Adrenal gland (tissue), 12 donors: Measurements from ENCODE around the gene SP140. TPM values are rescaled to one million over a fixed set of nuclear protein-coding genes. Genes with fewer than 3 reads are reported as not detected.

Experiments used
- DNase-seq, 7 donors: peaks; one replicate each; pipeline ENCODE4 v3.0.0-alpha.2; 2019 to 2020
- H3K27ac ChIP-seq, 5 donors: fragments of 200-600 bp; sonication (generic) in 4 of 5; 1 replicate in 3 of 5; 2 replicates in 2 of 5; pipeline versions ENCODE4 v1.5.1 to v1.8.0; 2016 to 2020; ENCODE audit warnings: mild to moderate bottlenecking in 1 of 5
- H3K27me3 ChIP-seq: fragments of 200-600 bp; 2 replicates; pipeline ENCODE4 v1.8.0; 2021
- H3K36me3 ChIP-seq, 2 donors: fragments of 200-600 bp; replicated peaks in 1 of 2; 1 replicate in 1 of 2; 2 replicates in 1 of 2; pipeline versions ENCODE4 v1.5.1 to v1.8.0; 2018 to 2022
- H3K4me1 ChIP-seq, 2 donors: fragments of 200-600 bp; replicated peaks in 1 of 2; 1 replicate in 1 of 2; 2 replicates in 1 of 2; pipeline versions ENCODE4 v1.5.1 to v1.8.0; 2018 to 2021
- H3K4me3 ChIP-seq, 4 donors: fragments of 200-600 bp; sonication (generic) in 3 of 4; one replicate each; pipeline ENCODE4 v1.5.1; 2016 to 2018
- H3K9me3 ChIP-seq, 3 donors: fragments of 200-600 bp; sonication (generic) in 1 of 3; replicated peaks in 1 of 3; 1 replicate in 2 of 3; 2 replicates in 1 of 3; pipeline versions ENCODE4 v1.5.1 to v1.8.0; 2016 to 2021
- POLR2A ChIP-seq, 2 donors: fragments of 450-650 bp; IDR thresholded peaks; one replicate each; pipeline ENCODE4 v1.6.1; 2017; ENCODE audit warnings: antibody characterized with exemption in 2 of 2, mild to moderate bottlenecking in 2 of 2, moderate library complexity in 1 of 2
- WGBS, 4 donors: extraction: QIAGEN DNeasy Blood & Tissue Kit in 2 of 4; methylation state at CpG; one replicate each; pipeline versions ENCODE4 v1.1.5 to v1.1.7; 2013 to 2017; 5-methylcytosine and 5-hydroxymethylcytosine counted together
- intact Hi-C, 2 donors: fragments of 100-400 bp; cut with DNase I; formaldehyde crosslinking; loops; one replicate each; pipeline versions ENCODE4 v1.14.1 to v1.15.0; 2022 to 2023
- polyA plus RNA-seq, 3 donors: library from polyadenylated mRNA; stranded (reverse); fragments of 200-250 nt in 2 of 3; fragments of 350-450 nt in 1 of 3; fragmentation: Illumina TruSeq in 1 of 3; extraction: RNeasy Lipid Tissue Mini Kit (QIAGEN cat#74804) in 1 of 3; gene quantifications; one replicate each; pipeline ENCODE4 v1.2.3, GENCODE V29; 2013 to 2014
- total RNA-seq, 9 donors: library from RNA; depleted of rRNA in 4 of 9; stranded (reverse); fragments of >200 nt in 4 of 9; fragments of 120-200 nt in 1 of 9; fragmentation: NEBNext Ultra II Directional in 1 of 9; extraction: Animal tissue kit (Norgen Biotek cat#: 25700) in 1 of 9; gene quantifications; one replicate each; pipeline versions ENCODE4 v1.1.0 to v1.2.4, GENCODE V29; 2013 to 2023
- TF ChIP-seq, protein P1 (sequence below), 6 experiments: fragments of 450-650 bp in 4 of 6; fragments of 200-600 bp in 2 of 6; sonication (generic) in 1 of 6; IDR thresholded peaks; 1 replicate in 5 of 6; 2 replicates in 1 of 6; pipeline versions ENCODE4 v1.5.1 to v1.8.0; 2016 to 2021; ENCODE audit warnings: antibody characterized with exemption in 6 of 6, mild to moderate bottlenecking in 2 of 6, moderate library complexity in 1 of 6
- donor health status: healthy with polysubstance abuse.
- donor health status: Bipolar disorder and iron deficiency.
- donor health status: DM: yes; HTN: yes; CAD: no.
- donor health status: DM: no; HTN: no; CAD: no.
- donor health status: DM: no; HTN: no; CAD: no.
- donor health status: DM: yes; HTN: yes; CAD: no.

The SP140 gene
- total and polyA plus RNA-seq, 12 donors = 0.06 to 2.8 (median 1.7) TPM

GRCh38 chr2:230346465-230346864, 120.9 kb downstream of the SP140 start:
- H3K4me3 ChIP-seq = no peak overlapping the region

DNA sequence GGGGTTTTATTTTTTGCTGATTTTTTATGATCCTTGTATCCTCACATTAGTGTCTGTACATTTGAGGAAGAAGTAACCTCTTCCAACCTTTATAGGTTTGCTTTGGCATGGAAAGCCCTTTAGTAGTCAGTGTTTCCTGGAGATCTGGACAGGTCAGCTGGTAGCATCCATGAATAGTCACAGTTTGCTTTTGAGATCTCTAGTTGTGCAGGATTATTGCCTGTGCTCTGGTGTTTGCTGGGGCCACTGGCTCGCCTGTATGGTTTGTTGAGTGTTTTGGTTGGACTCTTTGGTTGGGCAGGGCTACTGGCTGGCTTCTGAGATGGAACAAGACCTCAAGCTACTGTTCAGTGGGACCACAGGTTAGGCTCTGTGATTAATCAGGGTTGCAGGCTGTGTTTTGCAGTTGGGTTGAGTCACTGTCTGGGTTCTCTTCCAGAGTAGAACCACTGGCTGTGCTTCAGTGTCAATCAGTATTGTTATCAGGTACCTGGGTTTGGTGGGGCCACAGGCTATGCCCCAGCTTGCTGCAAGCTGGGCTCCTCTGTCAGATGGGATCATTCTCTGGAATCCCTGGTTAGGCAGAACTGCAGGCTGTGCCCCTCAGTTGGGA, 121.5 kb downstream of the SP140 start:
- no peaks in the 10 kb centered on the region for H3K27me3 ChIP-seq
- peaks cover 0 to 5% of the 10 kb centered on the region in 2 donors for H3K4me1 ChIP-seq
- intact Hi-C loops = no loop called here
- DNase-seq = no peak
- TF ChIP-seq, protein P1, sequence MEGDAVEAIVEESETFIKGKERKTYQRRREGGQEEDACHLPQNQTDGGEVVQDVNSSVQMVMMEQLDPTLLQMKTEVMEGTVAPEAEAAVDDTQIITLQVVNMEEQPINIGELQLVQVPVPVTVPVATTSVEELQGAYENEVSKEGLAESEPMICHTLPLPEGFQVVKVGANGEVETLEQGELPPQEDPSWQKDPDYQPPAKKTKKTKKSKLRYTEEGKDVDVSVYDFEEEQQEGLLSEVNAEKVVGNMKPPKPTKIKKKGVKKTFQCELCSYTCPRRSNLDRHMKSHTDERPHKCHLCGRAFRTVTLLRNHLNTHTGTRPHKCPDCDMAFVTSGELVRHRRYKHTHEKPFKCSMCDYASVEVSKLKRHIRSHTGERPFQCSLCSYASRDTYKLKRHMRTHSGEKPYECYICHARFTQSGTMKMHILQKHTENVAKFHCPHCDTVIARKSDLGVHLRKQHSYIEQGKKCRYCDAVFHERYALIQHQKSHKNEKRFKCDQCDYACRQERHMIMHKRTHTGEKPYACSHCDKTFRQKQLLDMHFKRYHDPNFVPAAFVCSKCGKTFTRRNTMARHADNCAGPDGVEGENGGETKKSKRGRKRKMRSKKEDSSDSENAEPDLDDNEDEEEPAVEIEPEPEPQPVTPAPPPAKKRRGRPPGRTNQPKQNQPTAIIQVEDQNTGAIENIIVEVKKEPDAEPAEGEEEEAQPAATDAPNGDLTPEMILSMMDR (IDR thresholded peaks at IDR 0.05) = no peak
- H3K27ac ChIP-seq = no peak overlapping the region
- 60 to 98% (median 81%) methylated on average over 1 of the region's 1 CpG for WGBS, 4 donors
- H3K4me3 ChIP-seq = no peak overlapping the region
- no peaks in the 10 kb centered on the region for H3K36me3 ChIP-seq
- peaks cover 0 to 11% (median 0%) of the 10 kb centered on the region in 3 donors for H3K9me3 ChIP-seq

More at GRCh38 chr2:230346465-230346864, 120.9 kb downstream of the SP140 start:
- WGBS, 4 donors = 96 to 100% (median 97%) methylated on average over 1 of the region's 1 CpG
- Histone ChIP-seq H3K27me3 (no peaks in the 10 kb centered on the region), H3K4me1 (peaks cover 0 to 5% of the 10 kb centered on the region in 2 donors), H3K9me3 (peaks cover 0 to 11% (median 0%) of the 10 kb centered on the region in 3 donors), H3K27ac (no peak overlapping the region), H3K36me3 (no peaks in the 10 kb centered on the region)
- DNase-seq = no peak
- TF ChIP-seq POLR2A (IDR thresholded peaks at IDR 0.05) = no peak
- intact Hi-C loops = no loop called here

- Histone ChIP-seq H3K4me3 (no peak overlapping the region), H3K36me3 (no peaks in the 10 kb centered on the region), H3K27me3 (no peaks in the 10 kb centered on the region), H3K9me3 (peaks cover 0 to 11% (median 0%) of the 10 kb centered on the region in 3 donors), H3K4me1 (peaks cover 0 to 5% of the 10 kb centered on the region in 2 donors), H3K27ac (no peak overlapping the region)
- TF ChIP-seq POLR2A (IDR thresholded peaks at IDR 0.05) = no peak
- TF ChIP-seq, protein P1 (IDR thresholded peaks at IDR 0.05) = no peak
- DNase-seq = peak in 1 of 7 donors; percentile 35
- 84 to 94% (median 88%) methylated on average over 3 to 6 of the region's 6 CpGs for WGBS, 4 donors
- intact Hi-C loops = no loop called here
Measured at GRCh38 chr2:230347659-230348305, 122.2 kb downstream of the SP140 start.

GRCh38 chr2:230348787-230349186, 123.3 kb downstream of the SP140 start:
- no peak overlapping the region for H3K27ac ChIP-seq
- H3K9me3 ChIP-seq = peaks cover 0 to 11% (median 0%) of the 10 kb centered on the region in 3 donors
- no peaks in the 10 kb centered on the region for H3K36me3 ChIP-seq
- TF ChIP-seq, protein P1 (IDR thresholded peaks at IDR 0.05) = no peak
- TF ChIP-seq POLR2A (IDR thresholded peaks at IDR 0.05) = no peak
- H3K4me1 ChIP-seq = peaks cover 0 to 5% of the 10 kb centered on the region in 2 donors
- no peak overlapping the region for H3K4me3 ChIP-seq
- intact Hi-C loops = no loop called here
- DNase-seq = no peak
- no peaks in the 10 kb centered on the region for H3K27me3 ChIP-seq
